AG10803 (cell line): ENCODE results near the gene TFB2M.
A peak's percentile ranks its signal among the peaks of the same experiment; 100 is the strongest.
"Not testable (repeated sequence)": the region's sequence is repeated elsewhere in the genome, so short reads cannot be mapped to it uniquely, and the experiment has no call there.

ENCODE experiments used
- DNase-seq: peaks from one replicate; pipeline ENCODE4 v3.0.0; 2010; ENCODE audit warnings: low read depth
- H3K4me3 ChIP-seq: 2 replicates; pipeline ENCODE4 v1.5.1; 2011; ENCODE audit warnings: mild to moderate bottlenecking, low read length, control low read depth
- TF ChIP-seq, protein P1 (sequence below): conservative IDR thresholded peaks from 2 replicates; pipeline ENCODE4 v1.5.1; 2011; ENCODE audit warnings: mild to moderate bottlenecking, low read length, control low read depth, inconsistent platforms

The TFB2M gene

GRCh38 chr1:246591504-246591903 lies 25.4 kb upstream of the TFB2M start:
- TF ChIP-seq, protein P1, sequence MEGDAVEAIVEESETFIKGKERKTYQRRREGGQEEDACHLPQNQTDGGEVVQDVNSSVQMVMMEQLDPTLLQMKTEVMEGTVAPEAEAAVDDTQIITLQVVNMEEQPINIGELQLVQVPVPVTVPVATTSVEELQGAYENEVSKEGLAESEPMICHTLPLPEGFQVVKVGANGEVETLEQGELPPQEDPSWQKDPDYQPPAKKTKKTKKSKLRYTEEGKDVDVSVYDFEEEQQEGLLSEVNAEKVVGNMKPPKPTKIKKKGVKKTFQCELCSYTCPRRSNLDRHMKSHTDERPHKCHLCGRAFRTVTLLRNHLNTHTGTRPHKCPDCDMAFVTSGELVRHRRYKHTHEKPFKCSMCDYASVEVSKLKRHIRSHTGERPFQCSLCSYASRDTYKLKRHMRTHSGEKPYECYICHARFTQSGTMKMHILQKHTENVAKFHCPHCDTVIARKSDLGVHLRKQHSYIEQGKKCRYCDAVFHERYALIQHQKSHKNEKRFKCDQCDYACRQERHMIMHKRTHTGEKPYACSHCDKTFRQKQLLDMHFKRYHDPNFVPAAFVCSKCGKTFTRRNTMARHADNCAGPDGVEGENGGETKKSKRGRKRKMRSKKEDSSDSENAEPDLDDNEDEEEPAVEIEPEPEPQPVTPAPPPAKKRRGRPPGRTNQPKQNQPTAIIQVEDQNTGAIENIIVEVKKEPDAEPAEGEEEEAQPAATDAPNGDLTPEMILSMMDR: no peak
- no peak for DNase-seq
- H3K4me3 ChIP-seq: no peak overlapping the region

DNA sequence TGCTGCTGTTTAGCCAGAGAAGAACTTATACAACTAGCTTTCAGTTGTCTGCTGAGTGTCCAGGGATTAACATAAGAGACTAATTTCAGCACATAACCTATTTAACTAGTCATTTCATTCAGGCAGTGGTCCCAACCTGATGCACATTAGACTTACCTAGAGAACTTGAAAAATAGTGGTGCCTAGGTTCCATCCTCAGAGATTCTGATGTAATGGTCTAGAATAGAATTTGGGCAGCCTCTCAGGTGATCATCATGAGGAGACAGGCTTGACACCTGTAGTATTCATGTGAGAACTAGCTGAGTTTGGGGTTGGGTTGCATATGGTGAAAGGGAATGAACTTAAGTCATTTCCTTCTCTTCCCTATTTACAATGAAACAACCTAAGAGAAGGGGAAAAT lies 25.0 kb upstream of the TFB2M start:
- no peak for DNase-seq
- TF ChIP-seq, protein P1: no peak
- no peak overlapping the region for H3K4me3 ChIP-seq

DNA sequence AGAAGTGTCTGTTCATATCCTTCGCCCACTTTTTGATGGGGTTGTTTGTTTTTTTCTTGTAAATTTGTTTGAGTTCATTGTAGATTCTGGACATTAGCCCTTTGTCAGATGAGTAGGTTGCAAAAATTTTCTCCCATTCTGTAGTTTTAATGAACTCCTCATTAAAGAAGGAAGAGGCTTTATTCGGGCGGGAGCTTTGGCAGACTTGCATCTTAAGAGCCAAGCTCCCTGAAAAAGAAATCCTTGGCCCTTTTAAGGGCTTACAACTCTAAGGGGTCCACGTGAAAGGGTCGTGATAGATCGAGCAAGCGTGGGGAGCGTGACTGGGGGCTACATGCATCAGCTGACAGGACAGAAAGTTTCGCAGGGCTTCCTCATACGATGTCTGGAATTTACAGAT lies 23.9 kb upstream of the TFB2M start:
- H3K4me3 ChIP-seq, DNase-seq: not testable (repeated sequence)

DNA sequence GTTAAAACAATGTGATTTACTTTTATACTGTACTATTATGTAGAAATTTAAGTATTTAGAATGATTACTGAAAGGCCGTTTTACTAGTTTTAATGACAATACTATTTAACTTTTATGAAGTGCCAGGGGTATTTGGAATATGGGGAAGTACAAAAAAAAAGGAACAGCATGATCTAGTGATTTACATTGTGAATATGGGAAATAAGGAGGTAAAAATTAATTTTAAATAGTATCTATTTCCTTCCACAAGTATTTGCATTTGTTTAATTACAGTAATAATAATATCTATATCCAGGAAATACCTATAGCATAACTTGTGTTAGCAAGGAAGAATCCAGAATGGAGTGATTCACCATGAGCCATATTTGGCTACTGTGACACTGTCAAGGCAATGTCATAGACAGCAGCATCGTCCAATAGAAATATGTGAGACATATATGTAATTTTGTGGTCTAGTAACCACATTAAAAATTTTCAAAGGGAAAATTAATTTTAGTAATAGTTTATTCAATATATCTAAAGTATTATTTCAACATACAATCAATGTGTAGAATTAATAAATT lies 22.2 kb upstream of the TFB2M start:
- DNase-seq: peak; percentile 45

DNA sequence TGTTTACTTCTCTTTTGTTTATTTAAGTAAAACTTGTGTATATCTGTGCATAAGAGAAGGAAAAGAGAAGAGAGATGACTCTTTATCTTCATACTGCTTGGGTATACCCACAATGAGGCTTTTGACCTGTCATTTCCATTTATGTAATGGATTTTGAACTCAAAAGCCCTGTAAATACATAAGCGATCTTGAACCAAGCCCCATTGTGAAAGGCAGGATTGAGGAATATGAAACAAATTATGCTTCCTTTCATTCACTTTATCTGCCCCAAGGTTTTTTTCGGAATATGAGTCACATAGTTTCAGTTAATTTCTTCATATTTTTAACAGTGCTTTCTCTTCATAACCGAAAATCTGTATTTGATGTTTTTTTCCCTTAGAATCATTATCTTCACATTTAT lies 21.5 kb upstream of the TFB2M start:
- DNase-seq: peak; percentile 78
- H3K4me3 ChIP-seq: peak overlapping the region; percentile 20
- TF ChIP-seq, protein P1: no peak

More for the DNA sequence above, 22.2 kb upstream of the TFB2M start:
- TF ChIP-seq, protein P1: no peak
- no peak overlapping the region for H3K4me3 ChIP-seq

DNA sequence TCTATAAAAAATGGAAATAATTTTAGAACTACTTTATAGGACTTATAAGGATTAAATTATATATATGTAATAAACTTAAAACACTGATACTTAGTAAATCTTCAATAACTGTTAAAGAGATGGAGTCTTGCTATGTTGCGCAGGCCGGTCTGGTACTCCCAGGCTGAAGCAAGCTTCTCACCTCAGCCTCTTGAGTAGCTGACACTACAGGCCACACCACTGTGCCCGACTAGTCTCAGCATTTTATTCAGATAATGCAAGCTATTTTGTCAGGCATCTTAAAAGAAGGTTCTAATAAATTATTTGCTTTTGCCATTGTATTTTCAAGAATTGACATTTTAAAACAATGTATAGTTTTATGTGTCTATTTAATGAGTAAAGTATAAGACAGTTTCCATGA lies 21.0 kb upstream of the TFB2M start:
- no peak overlapping the region for H3K4me3 ChIP-seq
- no peak for DNase-seq
- TF ChIP-seq, protein P1: no peak

DNA sequence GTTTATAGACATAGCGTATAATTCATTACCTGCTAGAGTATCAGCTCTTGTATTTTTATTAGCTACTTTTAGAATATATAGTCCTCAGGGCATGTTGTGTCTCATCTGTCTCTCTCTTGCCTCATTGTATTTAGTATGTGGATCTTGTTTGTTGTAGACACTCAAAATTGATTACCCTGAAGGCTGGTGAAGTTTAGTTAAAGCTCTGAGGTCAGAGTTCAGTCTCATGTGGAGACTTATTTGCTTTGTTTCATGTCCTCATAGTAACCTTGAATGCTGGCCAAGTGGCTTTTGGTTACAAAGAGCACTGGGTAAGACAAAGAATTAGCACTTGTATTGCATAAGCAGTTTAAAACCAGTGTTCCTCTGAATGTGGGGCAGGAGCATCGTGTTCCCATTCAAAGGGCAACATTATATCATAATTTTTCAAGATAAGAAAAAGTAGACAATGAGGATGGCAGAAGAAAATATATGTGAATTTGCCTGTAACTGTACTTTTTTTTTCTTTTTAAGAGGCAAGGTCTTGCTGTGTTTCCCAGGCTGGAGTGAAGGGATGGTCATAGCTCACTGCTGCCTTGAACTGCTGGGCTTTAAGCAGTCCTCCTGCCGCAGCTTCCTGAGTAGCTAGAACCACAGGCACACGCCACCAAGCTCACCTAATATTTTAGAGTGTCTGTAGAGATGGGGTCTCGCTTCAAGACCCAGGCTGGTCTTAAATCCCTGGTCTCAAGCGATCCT lies 17.6 kb upstream of the TFB2M start:
- DNase-seq: peak; percentile 87
- no peak overlapping the region for H3K4me3 ChIP-seq
- TF ChIP-seq, protein P1: no peak
